Mesendoderm (in vitro differentiated cells): ENCODE results near the gene MAGEF1. TPM values are rescaled to one million over a fixed set of nuclear protein-coding genes. Genes with fewer than 3 reads are reported as not detected.

Source experiments
- DNase-seq: peaks from one replicate; pipeline ENCODE4 v3.0.0; 2013
- H2AK5ac ChIP-seq: 2 replicates; pipeline ENCODE4 v1.6.1; 2013; ENCODE audit warnings: low read length, inconsistent platforms
- H2BK120ac ChIP-seq: 2 replicates; pipeline ENCODE4 v1.6.1; 2013; ENCODE audit warnings: low read depth, mild to moderate bottlenecking, low read length, moderate library complexity, mixed read lengths
- H2BK15ac ChIP-seq: replicated peaks from 2 replicates; pipeline ENCODE4 v1.6.1; 2013; ENCODE audit warnings: low read depth, mild to moderate bottlenecking, moderate library complexity
- H2BK5ac ChIP-seq: 2 replicates; pipeline ENCODE4 v1.6.1; 2013; ENCODE audit warnings: low read length, inconsistent platforms
- H3K18ac ChIP-seq: 2 replicates; pipeline ENCODE4 v1.6.1; 2013; ENCODE audit warnings: mild to moderate bottlenecking, low read length, mixed read lengths
- H3K23ac ChIP-seq: one replicate; pipeline ENCODE4 v1.6.1; 2013; ENCODE audit warnings: low read length
- H3K27ac ChIP-seq: 2 replicates; pipeline ENCODE4 v1.5.1; 2013; ENCODE audit warnings: low read depth, mild to moderate bottlenecking, inconsistent platforms, low read length, moderate library complexity
- H3K27me3 ChIP-seq: 2 replicates; pipeline ENCODE4 v1.6.1; 2013; ENCODE audit warnings: low read length, control low read depth, mild to moderate bottlenecking, inconsistent platforms; ENCODE audit not compliant: insufficient read depth, poor library complexity
- H3K36me3 ChIP-seq: 2 replicates; pipeline ENCODE4 v1.6.1; 2013; ENCODE audit warnings: low read length, inconsistent platforms; ENCODE audit not compliant: control insufficient read depth, insufficient read depth
- H3K4ac ChIP-seq: one replicate; pipeline ENCODE4 v1.6.1; 2013; ENCODE audit warnings: low read depth, mild to moderate bottlenecking, low read length, moderate library complexity
- H3K4me1 ChIP-seq: 2 replicates; pipeline ENCODE4 v1.6.1; 2013; ENCODE audit warnings: low read depth, low read length, inconsistent platforms; ENCODE audit not compliant: control insufficient read depth
- H3K4me2 ChIP-seq: 2 replicates; pipeline ENCODE4 v1.6.1; 2013; ENCODE audit warnings: low read length
- H3K4me3 ChIP-seq: 2 replicates; pipeline ENCODE4 v1.5.1; 2013; ENCODE audit warnings: mild to moderate bottlenecking, low read length
- H3K56ac ChIP-seq: one replicate; pipeline ENCODE4 v1.6.1; 2013; ENCODE audit warnings: low read length
- H3K79me1 ChIP-seq: 2 replicates; pipeline ENCODE4 v1.6.1; 2013; ENCODE audit warnings: low read length, inconsistent platforms
- H3K79me2 ChIP-seq: 2 replicates; pipeline ENCODE4 v1.6.1; 2013; ENCODE audit warnings: mild to moderate bottlenecking, low read length; ENCODE audit not compliant: control insufficient read depth, insufficient read depth
- H3K9ac ChIP-seq: 2 replicates; pipeline ENCODE4 v1.6.1; 2013; ENCODE audit warnings: low read length, inconsistent platforms
- H4K5ac ChIP-seq: one replicate; pipeline ENCODE4 v1.6.1; 2013; ENCODE audit warnings: low read length
- H4K8ac ChIP-seq: one replicate; pipeline ENCODE4 v1.6.1; 2013; ENCODE audit warnings: low read depth, mild to moderate bottlenecking, control low read depth, low read length, moderate library complexity
- WGBS: extraction: QIAGEN DNeasy Blood & Tissue Kit; methylation state at CpG from one replicate; pipeline ENCODE4 v1.1.7; 2013; ENCODE audit warnings: low lambda C conversion rate, missing lambda C conversion rate; ENCODE audit not compliant: insufficient coverage; ENCODE audit errors: extremely low coverage; 5-methylcytosine and 5-hydroxymethylcytosine counted together
- polyA plus RNA-seq, 2 experiments: library from polyadenylated mRNA; stranded (reverse); fragments of 200-250 nt; gene quantifications; one replicate each; pipeline ENCODE4 v1.2.3, GENCODE V29; 2013

Gene MAGEF1, protein sequence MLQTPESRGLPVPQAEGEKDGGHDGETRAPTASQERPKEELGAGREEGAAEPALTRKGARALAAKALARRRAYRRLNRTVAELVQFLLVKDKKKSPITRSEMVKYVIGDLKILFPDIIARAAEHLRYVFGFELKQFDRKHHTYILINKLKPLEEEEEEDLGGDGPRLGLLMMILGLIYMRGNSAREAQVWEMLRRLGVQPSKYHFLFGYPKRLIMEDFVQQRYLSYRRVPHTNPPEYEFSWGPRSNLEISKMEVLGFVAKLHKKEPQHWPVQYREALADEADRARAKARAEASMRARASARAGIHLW
- polyA plus RNA-seq (2013, experiment 1 of 2): 39.9 TPM
- polyA plus RNA-seq (2013, experiment 2 of 2): 40.8 TPM

DNA sequence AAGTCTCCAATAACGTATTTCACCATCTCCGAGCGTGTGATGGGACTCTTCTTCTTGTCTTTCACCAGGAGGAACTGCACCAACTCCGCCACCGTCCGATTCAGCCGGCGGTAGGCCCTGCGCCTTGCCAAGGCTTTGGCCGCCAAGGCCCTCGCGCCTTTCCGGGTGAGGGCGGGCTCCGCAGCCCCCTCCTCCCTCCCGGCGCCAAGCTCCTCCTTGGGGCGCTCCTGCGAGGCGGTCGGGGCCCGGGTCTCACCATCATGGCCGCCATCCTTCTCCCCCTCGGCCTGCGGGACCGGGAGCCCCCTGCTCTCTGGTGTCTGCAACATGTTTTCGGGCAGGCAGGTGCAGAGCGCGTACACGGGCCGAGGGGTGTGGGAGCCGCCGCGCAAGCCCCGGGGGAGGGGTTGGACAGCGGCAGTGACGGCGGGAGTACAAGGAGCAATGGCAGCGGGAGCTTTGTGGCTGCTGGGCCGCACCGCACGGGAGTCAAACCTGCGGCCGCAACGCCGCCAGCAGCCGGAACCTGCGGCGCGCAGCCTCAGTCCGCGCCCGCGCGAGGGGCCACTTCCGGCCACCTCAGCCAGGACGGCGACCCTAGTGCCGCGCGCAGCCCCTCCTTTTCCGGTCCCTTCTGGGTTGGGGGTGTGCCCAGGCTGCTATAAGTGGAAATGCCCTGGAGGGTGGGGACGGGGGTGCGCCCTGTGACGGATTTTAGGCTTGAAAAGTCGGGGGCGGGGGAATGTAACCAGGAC, at the start of gene MAGEF1:
MAGEF1 (minus strand) TSS at position 572 of the 755 bp plus-strand sequence; CDS start at position 329, 243 bp downstream.
- Histone ChIP-seq H3K23ac (peak within 1 kb of the TSS; percentile 95), H3K9ac (peak within 1 kb of the TSS; percentile 99), H3K4me3 (peak within 1 kb of the TSS; percentile 83), H3K56ac (peak within 1 kb of the TSS; percentile 100), H4K8ac (peak within 1 kb of the TSS; percentile 77), H3K27ac (peak within 1 kb of the TSS; percentile 96), H3K27me3 (no peaks in the 10 kb centered on the region), H2BK120ac (peak within 1 kb of the TSS; percentile 56), H4K5ac (peak within 1 kb of the TSS; percentile 33), H3K79me1 (peaks cover 16% of the 10 kb centered on the region), H3K4ac (peak within 1 kb of the TSS; percentile 97), H2AK5ac (peak within 1 kb of the TSS; percentile 72), H3K18ac (peak within 1 kb of the TSS; percentile 77), H2BK15ac (peak within 1 kb of the TSS; percentile 41), H3K36me3 (peaks cover 2% of the 10 kb centered on the region), H2BK5ac (peak within 1 kb of the TSS; percentile 92), H3K4me1 (peaks cover 6% of the 10 kb centered on the region), H3K4me2 (peak within 1 kb of the TSS; percentile 88), H3K79me2 (peaks cover 14% of the 10 kb centered on the region)
- peak; percentile 93 for DNase-seq
- no CpG with 5 or more reads among the region's 67 CpGs for WGBS

- no CpG with 5 or more reads among the region's 13 CpGs for WGBS
- no peak overlapping the region for H4K5ac ChIP-seq
- peak overlapping the region; percentile 25 for H2AK5ac ChIP-seq
- no peak overlapping the region for H3K18ac ChIP-seq
- no peak overlapping the region for H2BK5ac ChIP-seq
- no peak overlapping the region for H2BK15ac ChIP-seq
- H3K56ac ChIP-seq: peak overlapping the region; percentile 44
- H3K4me3 ChIP-seq: no peak overlapping the region
- H3K79me2 ChIP-seq: no peaks in the 10 kb centered on the region
- no peak overlapping the region for H3K4me2 ChIP-seq
- peaks cover 19% of the 10 kb centered on the region for H3K4me1 ChIP-seq
- H2BK120ac ChIP-seq: no peak overlapping the region
- H3K4ac ChIP-seq: no peak overlapping the region
- H4K8ac ChIP-seq: no peak overlapping the region
- no peak overlapping the region for H3K23ac ChIP-seq
- H3K27me3 ChIP-seq: no peaks in the 10 kb centered on the region
- no peaks in the 10 kb centered on the region for H3K79me1 ChIP-seq
- no peak overlapping the region for H3K9ac ChIP-seq
- H3K36me3 ChIP-seq: no peaks in the 10 kb centered on the region
- no peak for DNase-seq
- no peak overlapping the region for H3K27ac ChIP-seq
These were observed 49.4 kb upstream of the MAGEF1 start for GRCh38 chr3:184761075-184761841.

DNA sequence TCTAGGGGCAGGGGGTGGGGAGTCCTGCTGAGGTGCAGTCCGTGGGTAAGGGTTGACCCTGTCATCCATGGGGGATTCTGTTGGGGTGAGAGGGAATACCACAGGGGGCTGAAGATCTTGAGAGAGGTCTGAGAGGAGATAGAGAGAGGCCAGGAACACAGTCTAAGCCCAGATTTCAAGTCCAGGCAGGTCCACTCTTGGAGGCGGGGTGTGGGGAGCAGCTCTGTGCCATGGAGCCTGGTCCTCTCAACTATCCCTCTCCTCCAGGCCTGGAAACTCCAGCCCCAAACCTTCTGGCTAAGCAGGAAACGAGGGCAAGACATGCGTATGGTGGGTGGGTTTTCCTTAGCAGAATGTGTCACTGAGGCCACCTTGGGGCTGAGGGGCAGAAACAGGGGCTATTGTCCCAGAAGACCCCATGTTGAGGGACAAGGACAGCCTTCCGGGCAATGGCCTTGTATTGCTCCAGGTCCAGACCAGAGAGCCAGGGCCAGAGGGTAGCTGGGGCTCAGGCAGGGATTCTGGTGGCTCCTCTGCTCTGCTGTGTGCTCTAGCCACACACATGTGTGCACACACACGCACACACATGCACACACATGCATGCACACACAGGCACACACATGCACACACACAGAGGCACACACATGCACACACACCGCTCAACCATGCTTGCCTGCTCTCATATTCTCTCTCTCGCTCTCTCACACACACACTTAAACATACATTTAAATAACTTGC, 48.6 kb upstream of the MAGEF1 start:
- Histone ChIP-seq H3K27ac (no peak overlapping the region), H3K36me3 (no peaks in the 10 kb centered on the region), H3K79me1 (no peaks in the 10 kb centered on the region), H2BK120ac (no peak overlapping the region), H3K4me3 (no peak overlapping the region), H3K9ac (peak overlapping the region; percentile 5), H4K8ac (no peak overlapping the region), H3K4ac (no peak overlapping the region), H3K79me2 (no peaks in the 10 kb centered on the region), H3K18ac (no peak overlapping the region), H2BK5ac (peak overlapping the region; percentile 35), H4K5ac (no peak overlapping the region), H3K4me2 (no peak overlapping the region), H3K56ac (peak overlapping the region; percentile 88), H2AK5ac (peak overlapping the region; percentile 6), H3K27me3 (no peaks in the 10 kb centered on the region), H3K23ac (peak overlapping the region; percentile 48), H2BK15ac (no peak overlapping the region), H3K4me1 (peaks cover 23% of the 10 kb centered on the region)
- DNase-seq: no peak
- no CpG with 5 or more reads among the region's 8 CpGs for WGBS

DNA sequence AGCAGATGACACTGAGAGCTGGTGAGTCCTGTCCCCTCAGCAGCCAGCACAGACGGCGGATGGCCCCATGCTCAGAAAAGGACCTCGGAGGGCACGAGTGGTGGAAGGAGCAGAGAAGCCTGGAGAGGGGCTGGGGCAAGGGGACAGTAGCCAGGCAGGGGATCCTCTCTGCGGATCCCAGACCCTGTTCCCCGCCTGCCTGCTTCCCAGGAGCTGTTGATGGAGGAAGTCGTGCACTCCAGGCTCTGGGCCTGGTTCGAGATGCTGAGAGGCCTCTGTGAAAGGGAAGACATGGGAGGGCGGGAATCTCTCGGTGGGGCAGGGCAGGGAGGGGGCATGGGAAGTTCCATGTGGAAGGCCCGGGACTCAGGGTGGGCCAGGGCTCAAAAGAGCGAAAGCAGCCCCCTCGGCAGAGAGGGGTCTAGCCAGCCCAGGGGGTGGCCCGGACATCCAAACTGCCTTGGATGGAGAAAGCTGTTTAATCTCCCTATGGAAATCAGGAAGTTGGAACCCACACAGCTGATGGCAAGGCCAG, 47.9 kb upstream of the MAGEF1 start:
- peak overlapping the region; percentile 64 for H2AK5ac ChIP-seq
- no peak overlapping the region for H3K23ac ChIP-seq
- no peak overlapping the region for H3K4ac ChIP-seq
- peak overlapping the region; percentile 88 for H3K56ac ChIP-seq
- no peak overlapping the region for H2BK120ac ChIP-seq
- no CpG with 5 or more reads among the region's 14 CpGs for WGBS
- no peaks in the 10 kb centered on the region for H3K27me3 ChIP-seq
- H3K18ac ChIP-seq: no peak overlapping the region
- no peaks in the 10 kb centered on the region for H3K79me2 ChIP-seq
- no peak overlapping the region for H3K4me3 ChIP-seq
- no peak overlapping the region for H4K8ac ChIP-seq
- no peak overlapping the region for H3K27ac ChIP-seq
- peaks cover 23% of the 10 kb centered on the region for H3K4me1 ChIP-seq
- H2BK15ac ChIP-seq: no peak overlapping the region
- H3K4me2 ChIP-seq: no peak overlapping the region
- no peak overlapping the region for H2BK5ac ChIP-seq
- no peaks in the 10 kb centered on the region for H3K36me3 ChIP-seq
- no peak overlapping the region for H3K9ac ChIP-seq
- DNase-seq: no peak
- H3K79me1 ChIP-seq: no peaks in the 10 kb centered on the region
- no peak overlapping the region for H4K5ac ChIP-seq

DNA sequence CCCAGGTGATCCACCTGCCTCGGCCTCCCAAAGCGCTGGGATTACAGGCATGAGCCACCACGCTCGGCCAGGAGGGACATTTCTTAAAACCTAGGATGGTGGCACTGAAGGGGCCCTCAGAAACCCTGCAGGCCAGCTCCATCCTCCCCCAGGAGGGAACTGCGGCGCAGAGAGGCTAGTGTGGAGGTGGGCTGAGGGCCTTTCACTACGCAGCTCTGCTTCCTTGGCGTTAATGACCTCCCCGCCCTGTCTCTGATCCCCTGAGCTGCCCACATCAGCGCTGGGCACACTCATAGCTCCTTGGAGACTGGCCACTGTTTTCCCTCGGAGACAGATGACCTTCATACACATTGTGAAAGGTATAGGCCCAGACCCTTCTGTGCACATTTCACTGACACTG, 46.2 kb upstream of the MAGEF1 start:
- Histone ChIP-seq H3K79me2 (no peaks in the 10 kb centered on the region), H3K18ac (no peak overlapping the region), H3K4me2 (no peak overlapping the region), H2BK15ac (no peak overlapping the region), H3K27ac (no peak overlapping the region), H3K23ac (no peak overlapping the region), H3K4ac (no peak overlapping the region), H3K9ac (no peak overlapping the region), H3K4me3 (no peak overlapping the region), H2BK120ac (no peak overlapping the region), H4K8ac (no peak overlapping the region), H3K56ac (no peak overlapping the region), H2AK5ac (no peak overlapping the region), H3K4me1 (peaks cover 23% of the 10 kb centered on the region), H4K5ac (no peak overlapping the region), H3K36me3 (no peaks in the 10 kb centered on the region), H3K27me3 (no peaks in the 10 kb centered on the region), H2BK5ac (no peak overlapping the region), H3K79me1 (no peaks in the 10 kb centered on the region)
- WGBS: no CpG with 5 or more reads among the region's 11 CpGs
- no peak for DNase-seq
